ENCODE data around the gene TACO1. TPM values are rescaled to one million over a fixed set of nuclear protein-coding genes. Genes with fewer than 3 reads are reported as not detected.

Gene TACO1
- total and polyA plus RNA-seq, 4 experiments from 2014 or later: 17.7 to 22.8 (median 21.1) TPM

DNA sequence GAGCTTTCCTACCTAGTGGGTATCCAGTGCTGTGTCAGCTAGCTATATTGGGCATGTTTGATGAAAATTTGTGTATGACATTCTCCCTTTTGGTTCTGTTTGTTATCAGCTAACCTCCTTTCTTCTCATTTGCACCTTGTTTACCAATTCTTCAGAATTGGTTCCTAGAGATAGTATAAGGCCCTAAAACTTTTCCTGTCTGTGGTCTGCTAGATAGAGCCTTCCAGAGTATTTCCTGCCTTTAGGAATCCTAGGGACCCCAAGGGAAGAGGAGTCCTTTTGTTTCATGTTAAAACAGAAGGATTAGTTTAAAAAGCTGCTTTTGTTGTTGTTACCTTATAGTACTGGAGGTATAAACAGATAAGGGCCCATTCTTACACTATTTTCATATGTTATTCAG lies 33.0 kb downstream of the TACO1 start:
- Histone ChIP-seq H3K27ac (ENCODE audit: low read depth, low read length) (no peak overlapping the region), H3K27me3 (ENCODE audit: insufficient read depth, low read length) (no peaks in the 10 kb centered on the region), H3K36me3 (ENCODE audit: insufficient read depth, low read length) (peaks cover 33% of the 10 kb centered on the region), H3K4me1 (ENCODE audit: insufficient read depth, low read length) (peaks cover 18% of the 10 kb centered on the region), H3K4me3 (ENCODE audit: low read length in 2 of 2) (no peak overlapping the region), H3K9me3 (ENCODE audit: control insufficient read depth in 1 of 2, low read length in 2 of 2) (no peaks in the 10 kb centered on the region)
- intact Hi-C loops (cut with micrococcal nuclease): no loop called here
- Mint-ChIP-seq H3K4me3 (peak overlapping the region in 1 of 8 donors; percentile 22), H3K4me1 (peaks cover 32 to 49% (median 39%) of the 10 kb centered on the region in 4 donors), H3K27ac (peak overlapping the region in 2 of 7 donors; percentile 19 to 28), H3K9me3 (no peaks in the 10 kb centered on the region), H3K36me3 (peaks cover 41 to 63% of the 10 kb centered on the region in 2 donors), H3K27me3 (no peaks in the 10 kb centered on the region)
- ChIA-PET POLR2A (ENCODE audit: partially characterized antibody) (interaction anchor here (0.7 to 1.9 kb wide), 5 partner anchors 11 to 77 kb away, joined by 3 to 7 read pairs (median 5); partner anchors contain the start of gene MAP3K3), CTCF (ENCODE audit: partially characterized antibody) (interaction anchor here (1.1 to 1.3 kb wide), 2 partner anchors 76 to 78 kb away, joined by 3 read pairs; no protein-coding TSS in a partner anchor)
- DNase-seq: no peak

DNA sequence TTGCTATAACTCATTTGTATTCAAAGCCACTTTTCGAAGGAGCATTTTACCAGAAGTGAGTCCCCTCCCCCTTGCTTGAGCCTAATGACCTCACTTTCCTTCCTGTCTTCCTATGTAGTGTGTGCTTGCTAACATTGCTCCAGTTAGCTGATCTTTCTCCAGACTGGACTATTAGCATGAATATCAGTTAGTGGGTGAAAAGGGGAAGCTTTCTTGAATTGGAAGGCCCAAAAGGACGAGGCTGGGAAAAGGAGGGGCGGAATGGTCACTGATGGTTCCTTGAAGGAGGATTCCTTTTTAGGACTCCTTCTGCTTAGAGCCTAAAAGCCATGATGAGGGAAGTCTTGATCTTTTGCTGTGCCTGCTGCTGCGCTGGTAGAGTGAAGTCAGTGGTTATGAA lies 33.5 kb downstream of the TACO1 start:
- Histone ChIP-seq H3K9me3 (ENCODE audit: control insufficient read depth in 1 of 2, low read length in 2 of 2) (no peaks in the 10 kb centered on the region), H3K27me3 (ENCODE audit: insufficient read depth, low read length) (no peaks in the 10 kb centered on the region), H3K4me3 (ENCODE audit: low read length in 2 of 2) (no peak overlapping the region), H3K4me1 (ENCODE audit: insufficient read depth, low read length) (peaks cover 20% of the 10 kb centered on the region), H3K27ac (ENCODE audit: low read depth, low read length) (no peak overlapping the region), H3K36me3 (ENCODE audit: insufficient read depth, low read length) (peaks cover 33% of the 10 kb centered on the region)
- H3K4me1 Mint-ChIP-seq: peaks cover 35 to 54% (median 42%) of the 10 kb centered on the region in 4 donors
- H3K27me3 Mint-ChIP-seq: no peaks in the 10 kb centered on the region
- POLR2A ChIA-PET (ENCODE audit: partially characterized antibody): interaction anchor here (0.7 to 1.9 kb wide), 4 partner anchors 11 to 76 kb away, joined by 3 to 6 read pairs (median 4); no protein-coding TSS in a partner anchor
- CTCF ChIA-PET (ENCODE audit: partially characterized antibody): interaction anchor here (1.1 to 1.3 kb wide), 3 partner anchors 76 to 209 kb away, joined by 3 to 5 read pairs (median 3); no protein-coding TSS in a partner anchor
- no peak overlapping the region for H3K4me3 Mint-ChIP-seq
- peaks cover 41 to 64% of the 10 kb centered on the region in 2 donors for H3K36me3 Mint-ChIP-seq
- intact Hi-C loops (cut with micrococcal nuclease): no loop called here
- H3K27ac Mint-ChIP-seq: peak overlapping the region in 3 of 7 donors; percentile 25 to 61 (median 28)
- no peaks in the 10 kb centered on the region for H3K9me3 Mint-ChIP-seq
- no peak for DNase-seq

DNA sequence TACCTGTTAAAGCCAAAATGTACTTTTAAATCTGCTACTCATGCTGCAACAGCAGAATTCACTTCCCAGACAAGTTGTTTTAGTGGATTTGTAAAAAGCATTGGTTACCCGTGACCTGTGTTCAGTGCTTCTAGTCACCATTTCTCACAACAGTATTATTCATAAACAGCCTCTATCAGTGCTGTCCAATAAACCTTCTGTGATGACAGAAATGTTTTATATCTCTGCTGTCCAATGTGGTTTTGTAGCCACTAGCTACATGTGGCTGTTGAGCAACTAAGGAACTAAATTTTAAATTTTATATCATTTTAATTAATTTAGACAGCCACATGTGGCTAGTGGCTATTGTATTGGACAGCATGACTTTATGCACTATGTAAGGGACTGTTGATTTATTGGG lies 34.1 kb downstream of the TACO1 start:
- H3K36me3 Mint-ChIP-seq: peaks cover 41 to 63% of the 10 kb centered on the region in 2 donors
- POLR2A ChIA-PET (ENCODE audit: partially characterized antibody): interaction anchor here (1.6 to 1.9 kb wide), 2 partner anchors 12 to 60 kb away, joined by 5 to 12 read pairs; partner anchors contain the start of gene MAP3K3
- peaks cover 34 to 54% (median 43%) of the 10 kb centered on the region in 4 donors for H3K4me1 Mint-ChIP-seq

DNA sequence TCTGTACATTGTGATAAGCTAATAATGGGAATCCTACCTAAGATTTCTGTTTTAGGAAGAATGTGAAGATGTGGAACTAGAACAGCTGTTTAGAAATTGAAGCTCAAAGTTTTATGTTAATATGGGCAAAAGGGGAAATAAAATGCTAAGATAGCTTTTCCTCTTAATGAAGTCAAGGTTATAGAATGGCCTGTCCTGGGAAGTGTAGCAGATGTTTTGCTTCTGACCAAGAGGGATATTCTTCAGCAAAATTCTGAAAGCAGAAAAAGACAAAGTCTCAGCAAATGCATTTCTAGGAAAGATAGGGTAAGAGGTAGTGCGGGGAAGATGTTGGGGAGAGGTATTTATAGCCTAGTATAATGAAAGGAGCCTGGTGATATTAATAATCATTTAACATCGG lies 34.6 kb downstream of the TACO1 start:
- peak overlapping the region in 2 of 7 donors; percentile 8 to 38 for H3K27ac Mint-ChIP-seq
- H3K4me1 Mint-ChIP-seq: peaks cover 33 to 56% (median 44%) of the 10 kb centered on the region in 4 donors
- CTCF ChIA-PET (ENCODE audit: partially characterized antibody): interaction anchor here (1.1 to 1.3 kb wide), 2 partner anchors 44 to 210 kb away, joined by 3 to 5 read pairs; no protein-coding TSS in a partner anchor
- H3K4me3 Mint-ChIP-seq: no peak overlapping the region
- Histone ChIP-seq H3K27me3 (ENCODE audit: insufficient read depth, low read length) (no peaks in the 10 kb centered on the region), H3K9me3 (ENCODE audit: control insufficient read depth in 1 of 2, low read length in 2 of 2) (no peaks in the 10 kb centered on the region), H3K36me3 (ENCODE audit: insufficient read depth, low read length) (peaks cover 33% of the 10 kb centered on the region), H3K4me1 (ENCODE audit: insufficient read depth, low read length) (peaks cover 22% of the 10 kb centered on the region), H3K4me3 (ENCODE audit: low read length in 2 of 2) (no peak overlapping the region), H3K27ac (ENCODE audit: low read depth, low read length) (no peak overlapping the region)
- DNase-seq: no peak
- no peaks in the 10 kb centered on the region for H3K9me3 Mint-ChIP-seq
- H3K36me3 Mint-ChIP-seq: peaks cover 41 to 62% of the 10 kb centered on the region in 2 donors
- intact Hi-C loops (cut with micrococcal nuclease): no loop called here
- POLR2A ChIA-PET (ENCODE audit: partially characterized antibody): interaction anchor here (1.6 to 1.9 kb wide), 2 partner anchors 13 to 59 kb away, joined by 5 to 12 read pairs; partner anchors contain the start of gene MAP3K3
- no peaks in the 10 kb centered on the region for H3K27me3 Mint-ChIP-seq

More for the DNA sequence above, 34.1 kb downstream of the TACO1 start:
- DNase-seq: no peak
- Histone ChIP-seq H3K9me3 (ENCODE audit: control insufficient read depth in 1 of 2, low read length in 2 of 2) (no peaks in the 10 kb centered on the region), H3K36me3 (ENCODE audit: insufficient read depth, low read length) (peaks cover 33% of the 10 kb centered on the region), H3K4me1 (ENCODE audit: insufficient read depth, low read length) (peaks cover 22% of the 10 kb centered on the region), H3K27me3 (ENCODE audit: insufficient read depth, low read length) (no peaks in the 10 kb centered on the region), H3K4me3 (ENCODE audit: low read length in 2 of 2) (no peak overlapping the region), H3K27ac (ENCODE audit: low read depth, low read length) (no peak overlapping the region)
- H3K9me3 Mint-ChIP-seq: no peaks in the 10 kb centered on the region
- peak overlapping the region in 2 of 7 donors; percentile 8 to 38 for H3K27ac Mint-ChIP-seq
- H3K27me3 Mint-ChIP-seq: no peaks in the 10 kb centered on the region
- H3K4me3 Mint-ChIP-seq: no peak overlapping the region
- CTCF ChIA-PET (ENCODE audit: partially characterized antibody): interaction anchor here (1.1 to 1.3 kb wide), 2 partner anchors 44 to 210 kb away, joined by 3 to 5 read pairs; no protein-coding TSS in a partner anchor
- intact Hi-C loops (cut with micrococcal nuclease): no loop called here

DNA sequence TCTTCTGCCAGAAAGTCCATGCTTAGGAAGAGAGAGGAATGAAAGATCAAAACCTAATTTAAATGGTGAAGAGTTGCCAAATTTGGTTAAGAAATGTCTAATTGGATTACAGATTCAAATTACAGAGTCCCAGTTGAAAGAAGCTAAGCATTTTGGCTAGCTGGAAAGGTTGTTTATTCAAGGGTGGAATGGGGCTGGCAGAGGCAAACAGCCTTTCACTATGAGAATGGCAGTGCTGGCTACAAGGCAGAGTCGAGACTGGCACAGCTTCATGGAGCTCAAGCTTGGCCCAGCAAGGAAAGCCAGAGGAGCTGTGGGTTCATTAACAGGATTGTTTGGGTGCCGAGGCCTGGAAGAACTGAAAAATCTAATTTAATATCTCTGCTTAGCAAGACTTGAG lies 35.1 kb downstream of the TACO1 start:
- Mint-ChIP-seq H3K4me3 (no peak overlapping the region), H3K4me1 (peaks cover 31 to 53% (median 44%) of the 10 kb centered on the region in 4 donors), H3K27ac (peak overlapping the region in 1 of 7 donors; percentile 69), H3K27me3 (no peaks in the 10 kb centered on the region), H3K36me3 (peaks cover 41 to 62% of the 10 kb centered on the region in 2 donors), H3K9me3 (no peaks in the 10 kb centered on the region)
- ChIA-PET CTCF (ENCODE audit: partially characterized antibody) (interaction anchor here (1.0 to 1.4 kb wide), 3 partner anchors 43 to 210 kb away, joined by 3 to 4 read pairs (median 3); no protein-coding TSS in a partner anchor), POLR2A (ENCODE audit: partially characterized antibody) (interaction anchor here (0.6 to 1.9 kb wide), 3 partner anchors 9 to 59 kb away, joined by 3 to 12 read pairs (median 5); partner anchors contain the start of gene MAP3K3)
- H3K27ac ChIP-seq (ENCODE audit: low read depth, low read length): no peak overlapping the region
- no peaks in the 10 kb centered on the region for H3K27me3 ChIP-seq (ENCODE audit: insufficient read depth, low read length)
- H3K4me3 ChIP-seq (ENCODE audit: low read length in 2 of 2): no peak overlapping the region
- peaks cover 33% of the 10 kb centered on the region for H3K36me3 ChIP-seq (ENCODE audit: insufficient read depth, low read length)
- no peak for DNase-seq
- H3K4me1 ChIP-seq (ENCODE audit: insufficient read depth, low read length): peaks cover 22% of the 10 kb centered on the region
- intact Hi-C loops (cut with micrococcal nuclease): no loop called here
- H3K9me3 ChIP-seq (ENCODE audit: control insufficient read depth in 1 of 2, low read length in 2 of 2): no peaks in the 10 kb centered on the region

DNA sequence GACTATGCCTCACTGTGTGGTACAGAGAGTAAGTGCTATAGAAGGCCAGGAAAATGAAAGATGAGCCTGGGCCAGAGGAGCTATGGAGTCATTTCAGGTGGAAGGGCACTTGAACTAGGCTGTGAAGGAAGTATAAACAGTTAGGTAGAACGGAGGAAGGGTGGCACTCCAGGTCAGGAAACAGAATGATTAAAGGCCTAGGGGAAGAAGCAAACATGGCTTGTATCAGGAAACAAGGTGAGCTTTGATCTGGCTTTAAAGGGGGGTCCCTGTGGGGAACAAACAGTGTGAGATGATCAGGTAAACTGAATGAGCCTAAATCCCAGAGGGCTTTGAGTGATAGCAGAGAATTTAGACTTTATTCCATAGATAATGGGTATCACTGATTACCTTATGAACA lies 38.4 kb downstream of the TACO1 start:
- Histone ChIP-seq H3K36me3 (ENCODE audit: insufficient read depth, low read length) (peaks cover 30% of the 10 kb centered on the region), H3K4me1 (ENCODE audit: insufficient read depth, low read length) (peaks cover 15% of the 10 kb centered on the region), H3K27me3 (ENCODE audit: insufficient read depth, low read length) (no peaks in the 10 kb centered on the region), H3K4me3 (ENCODE audit: low read length in 2 of 2) (no peak overlapping the region), H3K9me3 (ENCODE audit: control insufficient read depth in 1 of 2, low read length in 2 of 2) (no peaks in the 10 kb centered on the region), H3K27ac (ENCODE audit: low read depth, low read length) (no peak overlapping the region)
- no peaks in the 10 kb centered on the region for H3K27me3 Mint-ChIP-seq
- POLR2A ChIA-PET (ENCODE audit: partially characterized antibody): interaction anchor here (2.1 kb wide), 1 partner anchor 17 kb away, joined by 8 read pairs; the partner anchor contains the start of gene MAP3K3
- peak overlapping the region in 6 of 7 donors; percentile 1 to 94 (median 78) for H3K27ac Mint-ChIP-seq
- no peak for DNase-seq
- CTCF ChIA-PET (ENCODE audit: partially characterized antibody): interaction anchor here (1.0 to 2.0 kb wide), 3 partner anchors 37 to 213 kb away, joined by 3 to 6 read pairs (median 4); no protein-coding TSS in a partner anchor
- peaks cover 18 to 30% (median 26%) of the 10 kb centered on the region in 4 donors for H3K4me1 Mint-ChIP-seq
- intact Hi-C loops (cut with micrococcal nuclease): no loop called here
- H3K4me3 Mint-ChIP-seq: no peak overlapping the region
- no peaks in the 10 kb centered on the region for H3K9me3 Mint-ChIP-seq
- H3K36me3 Mint-ChIP-seq: peaks cover 34 to 55% of the 10 kb centered on the region in 2 donors

DNA sequence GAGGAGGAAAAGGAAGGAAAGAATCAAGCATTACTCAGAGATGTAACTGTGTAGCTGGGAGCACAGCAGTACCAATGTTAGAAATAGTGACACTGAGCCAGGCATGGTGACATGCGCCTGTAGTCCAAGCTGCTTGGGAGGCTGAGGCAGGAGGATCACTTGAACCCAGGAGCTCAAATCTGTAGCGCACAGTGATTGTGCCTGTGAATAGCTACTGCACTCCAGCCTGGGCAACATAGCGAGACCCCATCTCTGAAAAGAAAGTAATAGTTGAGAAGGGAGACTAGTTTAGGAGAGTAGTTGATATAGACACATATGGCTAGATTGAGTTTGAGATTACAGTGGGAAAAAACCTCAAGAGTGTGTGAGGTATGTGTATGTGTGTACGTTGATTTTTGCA lies 39.3 kb downstream of the TACO1 start:
- no peaks in the 10 kb centered on the region for H3K9me3 ChIP-seq (ENCODE audit: control insufficient read depth in 1 of 2, low read length in 2 of 2)
- CTCF ChIA-PET (ENCODE audit: partially characterized antibody): interaction anchor here (2.0 kb wide), 1 partner anchor 70 kb away, joined by 6 read pairs; no protein-coding TSS in a partner anchor
- H3K36me3 ChIP-seq (ENCODE audit: insufficient read depth, low read length): peaks cover 23% of the 10 kb centered on the region
- H3K4me3 ChIP-seq (ENCODE audit: low read length in 2 of 2): no peak overlapping the region
- H3K27ac ChIP-seq (ENCODE audit: low read depth, low read length): no peak overlapping the region
- H3K4me1 ChIP-seq (ENCODE audit: insufficient read depth, low read length): peaks cover 12% of the 10 kb centered on the region
- Mint-ChIP-seq H3K9me3 (no peaks in the 10 kb centered on the region), H3K4me1 (peaks cover 14 to 24% (median 21%) of the 10 kb centered on the region in 4 donors), H3K27me3 (no peaks in the 10 kb centered on the region), H3K36me3 (peaks cover 32 to 54% of the 10 kb centered on the region in 2 donors), H3K27ac (peak overlapping the region in 1 of 7 donors; percentile 4), H3K4me3 (no peak overlapping the region)
- no peaks in the 10 kb centered on the region for H3K27me3 ChIP-seq (ENCODE audit: insufficient read depth, low read length)
- intact Hi-C loops (cut with micrococcal nuclease): no loop called here
- no peak for DNase-seq
- POLR2A ChIA-PET (ENCODE audit: partially characterized antibody): interaction anchor here (2.1 kb wide), 1 partner anchor 18 kb away, joined by 8 read pairs; the partner anchor contains the start of gene MAP3K3
